Measurements from ENCODE around the gene S100A5. TPM values are rescaled to one million over a fixed set of nuclear protein-coding genes. Genes with fewer than 3 reads are reported as not detected.

Gene S100A5
- polyA plus RNA-seq, 2 of the 4 experiments (the other 2 are of a cell fraction), result 0.45 to 0.68 TPM

- TF ChIP-seq EP300 (IDR thresholded peaks at IDR 0.05), result peak in 1 of 2 experiments; percentile 15; a peak in 1 of 5 replicates
- TF ChIP-seq MAFK (IDR thresholded peaks at IDR 0.05; ENCODE audit: partially characterized antibody), result no peak
- TF ChIP-seq JUNB (IDR thresholded peaks at IDR 0.05), result peak; percentile 60; the same call in 1 of the 2 replicates
- no peak for TF ChIP-seq MYC (IDR thresholded peaks at IDR 0.05; ENCODE audit: borderline replicate concordance, low read length)
- TF ChIP-seq EHF (CRISPR knock-in tag; IDR thresholded peaks at IDR 0.05), result no peak
- TF ChIP-seq FOXS1 (CRISPR knock-in tag; IDR thresholded peaks at IDR 0.05), result no peak
Measured at GRCh38 chr1:153490272-153491051, 50.3 kb downstream of the S100A5 start (continued).

- ATAC-seq (no peak), FAIRE-seq (no peak), DNase-seq (ENCODE audit: low read depth in 1 of 2, low spot score in 1 of 2) (no peak)
- ChIA-PET POLR2A (no interaction called here), CTCF (interaction anchor here (1.3 to 24.0 kb wide), 3 partner anchors 22 to 134 kb away, joined by 5 to 731 read pairs (median 9); partner anchors contain the start of genes PGLYRP4 and S100A9)
- peak overlapping the region in 1 of 2 experiments; percentile 39; a peak in 1 of 6 replicates for H3K27ac ChIP-seq
- WGBS (ENCODE audit: missing lambda C conversion rate), result 31% methylated on average over 4 of the region's 4 CpGs
- peaks cover 23% of the 10 kb centered on the region for H3K4me1 ChIP-seq
- no peak overlapping the region for H3K4me2 ChIP-seq
- no peak overlapping the region for H3K4me3 ChIP-seq
- H3K9me3 ChIP-seq, result no peaks in the 10 kb centered on the region
- no peak for TF ChIP-seq CHD4 (IDR thresholded peaks at IDR 0.05; ENCODE audit: borderline replicate concordance)
- TF ChIP-seq E2F6 (IDR thresholded peaks at IDR 0.05; ENCODE audit: borderline replicate concordance, low read depth), result no peak
- TF ChIP-seq SREBF2 (IDR thresholded peaks at IDR 0.05), result no peak
- no peak for TF ChIP-seq POLR2A (IDR thresholded peaks at IDR 0.05; ENCODE audit: low read length)
- no peak for TF ChIP-seq FOSL2 (IDR thresholded peaks at IDR 0.05)
- TF ChIP-seq FOSL2 (CRISPR knock-in tag; IDR thresholded peaks at IDR 0.05), result no peak
- no peak for TF ChIP-seq RFX5 (IDR thresholded peaks at IDR 0.05)
- no peak for TF ChIP-seq EHF (CRISPR knock-in tag; IDR thresholded peaks at IDR 0.05)
- TF ChIP-seq HES2 (IDR thresholded peaks at IDR 0.05), result no peak
- no peak for TF ChIP-seq CEBPB (IDR thresholded peaks at IDR 0.05)
- no peak for TF ChIP-seq FOXS1 (CRISPR knock-in tag; IDR thresholded peaks at IDR 0.05)
Measured at GRCh38 chr1:153488731-153489130, 52.0 kb downstream of the S100A5 start.

GRCh38 chr1:153487707-153488106 lies 53.0 kb downstream of the S100A5 start:
- H3K4me2 ChIP-seq, result no peak overlapping the region
- WGBS (ENCODE audit: missing lambda C conversion rate), result 82% methylated on average over 2 of the region's 2 CpGs
- H3K4me3 ChIP-seq, result no peak overlapping the region
- no peaks in the 10 kb centered on the region for H3K9me3 ChIP-seq
- H3K27ac ChIP-seq, result no peak overlapping the region
- TF ChIP-seq ZSCAN20 (CRISPR knock-in tag; IDR thresholded peaks at IDR 0.05) (no peak), HES2 (IDR thresholded peaks at IDR 0.05) (no peak), HOXB13 (CRISPR knock-in tag; IDR thresholded peaks at IDR 0.05; ENCODE audit: low read depth) (no peak), ZC3H11A (IDR thresholded peaks at IDR 0.05) (no peak), CHD2 (IDR thresholded peaks at IDR 0.05; ENCODE audit: low read length, partially characterized antibody) (no peak), REST (IDR thresholded peaks at IDR 0.05) (no peak), ESRRA (IDR thresholded peaks at IDR 0.05; ENCODE audit: borderline replicate concordance, low read length) (no peak), RFX5 (IDR thresholded peaks at IDR 0.05) (no peak), E2F6 (IDR thresholded peaks at IDR 0.05; ENCODE audit: borderline replicate concordance, low read depth) (no peak), CTCF (IDR thresholded peaks at IDR 0.05) (no peak), KDM1A (IDR thresholded peaks at IDR 0.05; ENCODE audit: low read depth) (no peak), MYC (IDR thresholded peaks at IDR 0.05; ENCODE audit: borderline replicate concordance, low read length) (no peak), POLR2A (IDR thresholded peaks at IDR 0.05; ENCODE audit: low read length) (no peak), RNF2 (IDR thresholded peaks at IDR 0.05; ENCODE audit: borderline replicate concordance, low read depth) (no peak), BCL3 (IDR thresholded peaks at IDR 0.05) (no peak), GATA3 (IDR thresholded peaks at IDR 0.05; ENCODE audit: borderline replicate concordance) (no peak)
- H3K4me1 ChIP-seq, result peaks cover 23% of the 10 kb centered on the region
- FAIRE-seq (no peak), ATAC-seq (no peak), DNase-seq (ENCODE audit: low read depth in 1 of 2, low spot score in 1 of 2) (no peak)
- ChIA-PET CTCF (interaction anchor here (0.8 to 24.0 kb wide), 3 partner anchors 45 to 133 kb away, joined by 3 to 731 read pairs (median 3); partner anchors contain the start of genes PGLYRP4 and S100A9), POLR2A (interaction anchor here (0.7 kb wide), 1 partner anchor 79 kb away, joined by 6 read pairs; no protein-coding TSS in a partner anchor)
